H1 (cell line): Measurements from ENCODE around the gene C2CD2L. TPM values are rescaled to one million over a fixed set of nuclear protein-coding genes. Genes with fewer than 3 reads are reported as not detected.

Experiments
- CTCF ChIA-PET: fragments of 300-600 bp; sonication (Branson Sonifier 250); formaldehyde crosslinking; loops from one replicate; lab custom pipeline; 2021; ENCODE audit not compliant: partially characterized antibody; lab: Charles Lee
- POLR2A ChIA-PET: fragments of 300-600 bp; sonication (Branson Sonifier 250); formaldehyde crosslinking; loops from one replicate; lab custom pipeline; 2021; ENCODE audit warnings: inconsistent platforms; ENCODE audit not compliant: partially characterized antibody; lab: Charles Lee
- DNase-seq, 2 experiments: peaks; one replicate each; pipeline versions ENCODE4 v3.0.0 to v3.0.0-alpha.2; 2010 to 2022; ENCODE audit warnings: low spot score in 2 of 2, low read depth in 1 of 2, mixed read lengths in 1 of 2
- FAIRE-seq: peaks from 2 replicates; lab custom pipeline; 2011; peaks lifted over from hg19 to GRCh38; lab: Jason Lieb, UNC
- H2AFZ ChIP-seq: 2 replicates; pipeline ENCODE4 v1.8.1; 2012; ENCODE audit warnings: low read length, inconsistent platforms
- H2AK5ac ChIP-seq: 2 replicates; pipeline ENCODE4 v1.6.1; 2013; ENCODE audit warnings: low read depth, low read length
- H2BK120ac ChIP-seq: replicated peaks from 2 replicates; pipeline ENCODE3; 2013; ENCODE audit warnings: low read depth, low read length, inconsistent platforms
- H2BK12ac ChIP-seq: 2 replicates; pipeline ENCODE4 v1.6.1; 2013; ENCODE audit warnings: low read depth, low read length
- H2BK15ac ChIP-seq: 2 replicates; pipeline ENCODE4 v1.6.1; 2013; ENCODE audit warnings: low read length
- H2BK20ac ChIP-seq: 2 replicates; pipeline ENCODE4 v1.6.1; 2013; ENCODE audit warnings: low read length
- H2BK5ac ChIP-seq: 2 replicates; pipeline ENCODE4 v1.6.1; 2013; ENCODE audit warnings: low read depth, low read length
- H3K14ac ChIP-seq: 2 replicates; pipeline ENCODE4 v1.6.1; 2013; ENCODE audit warnings: inconsistent platforms; ENCODE audit not compliant: insufficient read length
- H3K18ac ChIP-seq: 2 replicates; pipeline ENCODE4 v1.6.1; 2013; ENCODE audit warnings: low read length; ENCODE audit errors: extremely low read depth
- H3K23ac ChIP-seq: 2 replicates; pipeline ENCODE4 v1.6.1; 2013; ENCODE audit warnings: inconsistent platforms; ENCODE audit not compliant: insufficient read length
- H3K23me2 ChIP-seq: 2 replicates; pipeline ENCODE4 v1.6.1; 2013; ENCODE audit warnings: low read depth, low read length
- H3K27ac ChIP-seq: 2 replicates; pipeline ENCODE4 v1.6.1; 2011; ENCODE audit warnings: low read depth, low read length, inconsistent platforms
- H3K27me3 ChIP-seq, 4 experiments: replicated peaks in 1 of 4; 1 replicate in 1 of 4; 2 replicates in 3 of 4; pipeline versions ENCODE4 v1.6.1 to v1.8.1; 2011 to 2013; ENCODE audit warnings: low read length in 3 of 4, mild to moderate bottlenecking in 3 of 4, inconsistent platforms in 2 of 4, mixed read lengths in 2 of 4, moderate library complexity in 1 of 4; ENCODE audit not compliant: control insufficient read depth in 3 of 4, insufficient read depth in 3 of 4; ENCODE audit errors: extremely low read depth in 1 of 4
- H3K36me3 ChIP-seq, 4 experiments: 2 replicates each; pipeline versions ENCODE4 v1.6.1 to v1.8.1; 2011 to 2013; ENCODE audit warnings: mild to moderate bottlenecking in 4 of 4, low read length in 3 of 4, moderate library complexity in 2 of 4, control low read depth in 1 of 4, inconsistent platforms in 1 of 4; ENCODE audit not compliant: insufficient read depth in 4 of 4, control insufficient read depth in 2 of 4
- H3K4ac ChIP-seq: replicated peaks from 2 replicates; pipeline ENCODE3; 2013; ENCODE audit warnings: low read length, low read depth, mixed read lengths, inconsistent platforms; ENCODE audit not compliant: insufficient read length
- H3K4me1 ChIP-seq, 4 experiments: replicated peaks in 1 of 4; 1 replicate in 1 of 4; 2 replicates in 3 of 4; pipeline versions ENCODE4 v1.6.1 to v1.8.1; 2011 to 2013; ENCODE audit warnings: low read length in 3 of 4, inconsistent platforms in 2 of 4, mixed read lengths in 1 of 4; ENCODE audit not compliant: insufficient read depth in 4 of 4, control insufficient read depth in 3 of 4
- H3K4me2 ChIP-seq, 2 experiments: 2 replicates each; pipeline versions ENCODE4 v1.6.1 to v1.8.1; 2011 to 2013; ENCODE audit warnings: low read depth in 2 of 2, low read length in 2 of 2, control low read depth in 1 of 2, inconsistent platforms in 1 of 2, mild to moderate bottlenecking in 1 of 2; ENCODE audit not compliant: insufficient read depth in 1 of 2
- H3K4me3 ChIP-seq, 4 experiments: fragments of 200-600, 300-600 bp in 1 of 4; sonication (generic), shearing (Covaris generic), sonication (Bioruptor Twin) in 1 of 4; 2 replicates each; pipeline versions ENCODE4 v1.5.1 to v1.8.1; 2011 to 2016; ENCODE audit warnings: low read length in 4 of 4, low read depth in 3 of 4, control low read depth in 2 of 4, inconsistent platforms in 2 of 4, mild to moderate bottlenecking in 2 of 4, mixed read lengths in 1 of 4, moderate library complexity in 1 of 4; ENCODE audit not compliant: insufficient read depth in 2 of 4; ENCODE audit errors: extremely low read depth in 1 of 4
- H3K56ac ChIP-seq: replicated peaks from 2 replicates; pipeline ENCODE3; 2013; ENCODE audit warnings: low read depth, mild to moderate bottlenecking, mixed read lengths, low read length, inconsistent platforms; ENCODE audit not compliant: insufficient read length
- H3K79me1 ChIP-seq: 2 replicates; pipeline ENCODE4 v1.6.1; 2013; ENCODE audit warnings: low read depth, low read length, control low read depth
- H3K79me2 ChIP-seq, 2 experiments: 2 replicates each; pipeline versions ENCODE4 v1.6.1 to v1.8.1; 2012 to 2013; ENCODE audit warnings: low read length in 2 of 2, mild to moderate bottlenecking in 2 of 2, inconsistent platforms in 1 of 2; ENCODE audit not compliant: insufficient read depth in 2 of 2, control insufficient read depth in 1 of 2
- H3K9ac ChIP-seq, 4 experiments: replicated peaks in 1 of 4; 1 replicate in 1 of 4; 2 replicates in 3 of 4; pipeline versions ENCODE4 v1.6.1 to v1.8.1; 2011 to 2013; ENCODE audit warnings: low read depth in 3 of 4, low read length in 3 of 4, control low read depth in 2 of 4, mild to moderate bottlenecking in 2 of 4, moderate library complexity in 2 of 4, inconsistent platforms in 1 of 4; ENCODE audit errors: extremely low read depth in 1 of 4
- H3K9me3 ChIP-seq, 2 experiments: 2 replicates each; pipeline versions ENCODE4 v1.6.1 to v1.8.1; 2012 to 2013; ENCODE audit warnings: mild to moderate bottlenecking in 2 of 2, moderate library complexity in 2 of 2, control low read depth in 1 of 2, inconsistent platforms in 1 of 2, low read depth in 1 of 2, low read length in 1 of 2, mixed read lengths in 1 of 2; ENCODE audit not compliant: insufficient read depth in 2 of 2
- H4K20me1 ChIP-seq, 2 experiments: replicated peaks in 1 of 2; 2 replicates each; pipeline versions ENCODE3 to v1.8.1; 2011 to 2013; ENCODE audit warnings: inconsistent platforms in 2 of 2, low read length in 2 of 2, mild to moderate bottlenecking in 1 of 2; ENCODE audit not compliant: insufficient read depth in 2 of 2, control insufficient read depth in 1 of 2
- H4K5ac ChIP-seq: 2 replicates; pipeline ENCODE4 v1.6.1; 2013; ENCODE audit warnings: low read length, low read depth, mixed read lengths, inconsistent platforms; ENCODE audit not compliant: insufficient read length
- H4K8ac ChIP-seq: 2 replicates; pipeline ENCODE4 v1.8.0; 2013; ENCODE audit warnings: mild to moderate bottlenecking, moderate library complexity, low read length, inconsistent platforms; ENCODE audit not compliant: insufficient read depth; ENCODE audit errors: extremely low read depth
- H4K91ac ChIP-seq: replicated peaks from 2 replicates; pipeline ENCODE3; 2013; ENCODE audit warnings: low read length, mixed read lengths, inconsistent platforms; ENCODE audit not compliant: insufficient read length
- HDAC2 ChIP-seq, 2 experiments: fragments of 300-600 bp in 1 of 2; sonication (generic) in 1 of 2; IDR thresholded peaks; 2 replicates each; pipeline ENCODE4 v1.6.1; 2011 to 2012; ENCODE audit warnings: low read depth in 2 of 2, low read length in 2 of 2, mild to moderate bottlenecking in 2 of 2, moderate library complexity in 2 of 2, borderline replicate concordance in 1 of 2, inconsistent platforms in 1 of 2
- MAX ChIP-seq: IDR thresholded peaks from 2 replicates; pipeline ENCODE4 v1.6.1; 2012; ENCODE audit warnings: inconsistent platforms
- PHF8 ChIP-seq: fragments of 200-600 bp; sonication (generic); conservative IDR thresholded peaks from 2 replicates; pipeline ENCODE4 v1.7.1; 2012; ENCODE audit warnings: low read depth, mild to moderate bottlenecking, inconsistent platforms, low read length, moderate library complexity
- POLR2A ChIP-seq, 2 experiments: IDR thresholded peaks; 1 replicate in 1 of 2; 2 replicates in 1 of 2; pipeline ENCODE4 v1.6.1; 2011; ENCODE audit warnings: low read depth in 2 of 2, low read length in 2 of 2, mild to moderate bottlenecking in 2 of 2; ENCODE audit errors: control extremely low read depth in 1 of 2
- POLR2AphosphoS5 ChIP-seq: IDR thresholded peaks from 2 replicates; pipeline ENCODE4 v1.6.1; 2011; ENCODE audit warnings: low read depth, low read length
- SIN3A ChIP-seq, 2 experiments: IDR thresholded peaks in 1 of 2; conservative IDR thresholded peaks in 1 of 2; 2 replicates each; pipeline ENCODE4 v1.6.1; 2011 to 2012; ENCODE audit warnings: low read length in 2 of 2, improper control_type of control experiment in 1 of 2, low read depth in 1 of 2, mild to moderate bottlenecking in 1 of 2
- WGBS, 2 experiments: shearing (Covaris generic) in 1 of 2; methylation state at CpG; one replicate each; pipeline versions ENCODE4 v1.1.6 to v1.1.7; 2013 to 2015; ENCODE audit warnings: low lambda C conversion rate in 2 of 2, mixed read lengths in 2 of 2, inconsistent platforms in 1 of 2, low coverage in 1 of 2, missing lambda C conversion rate in 1 of 2; ENCODE audit not compliant: insufficient replicate concordance in 2 of 2, insufficient coverage in 1 of 2, insufficient read length in 1 of 2; ENCODE audit errors: extremely low coverage in 1 of 2, missing lambda C conversion rate in 1 of 2; 5-methylcytosine and 5-hydroxymethylcytosine counted together
- polyA plus RNA-seq, 7 experiments: library from polyadenylated mRNA; depleted of rRNA in 3 of 7; stranded (reverse) in 5 of 7; unstranded in 2 of 7; fragments of >200 nt in 5 of 7; fragments of 200-250 nt in 2 of 7; gene quantifications; 1 replicate in 5 of 7; 2 replicates in 1 of 7; 4 replicates in 1 of 7; pipeline versions ENCODE4 v1.2.1 to v1.2.3, GENCODE V29; 2011 to 2013; ENCODE audit warnings: missing spikeins in 2 of 7, mixed read lengths in 2 of 7
- total RNA-seq: library from RNA; stranded (reverse); fragmentation: NEBNext Ultra II Directional; extraction: Animal tissue kit (Norgen Biotek cat#: 25700); gene quantifications from 2 replicates; pipeline ENCODE4 v1.2.1, GENCODE V29; 2021

The C2CD2L gene
- total and polyA plus RNA-seq, 2 of the 8 experiments (the other 6 are each of a cell fraction or from before 2014, with no cell fraction given) = 2.5 to 4.0 TPM

GRCh38 chr11:119121811-119122124 lies 14.6 kb downstream of the C2CD2L start:
- no peak for DNase-seq
- Histone ChIP-seq H4K91ac (no peak overlapping the region), H3K14ac (no peak overlapping the region), H3K4me1 (peaks cover 0 to 10% (median 6%) of the 10 kb centered on the region in 4 experiments; a peak in 5 of 7 replicates), H2BK15ac (no peak overlapping the region), H2BK5ac (peak overlapping the region; percentile 79), H3K79me1 (peaks cover 7% of the 10 kb centered on the region; the same call in 1 of the 2 replicates), H3K36me3 (peaks cover 0 to 7% (median 4%) of the 10 kb centered on the region in 4 experiments; a peak in 3 of 8 replicates), H3K18ac (no peak overlapping the region), H3K56ac (peak overlapping the region; percentile 36), H4K8ac (no peak overlapping the region), H3K9me3 (no peaks in the 10 kb centered on the region), H4K20me1 (peaks cover 0 to 8% of the 10 kb centered on the region in 2 experiments), H3K79me2 (peaks cover 7 to 26% of the 10 kb centered on the region in 2 experiments), H3K23ac (no peak overlapping the region), H4K5ac (no peak overlapping the region)
- no peak for FAIRE-seq
- TF ChIP-seq MAX (no peak), POLR2A (IDR thresholded peaks at IDR 0.05; ENCODE audit: control extremely low read depth in 1 of 2, low read depth in 2 of 2, low read length in 2 of 2) (peak in 1 of 2 experiments; percentile 6; a peak in 1 of 3 replicates), HDAC2 (IDR thresholded peaks at IDR 0.05; ENCODE audit: borderline replicate concordance in 1 of 2, low read depth in 2 of 2, low read length in 2 of 2) (0 out of 4 replicates have a peak, but pooled peaks of 1 of the 2 experiments have one; percentile 41), POLR2AphosphoS5 (no peak), PHF8 (peak; percentile 9; the same call in 1 of the 2 replicates), SIN3A (conservative IDR thresholded peaks at IDR 0.05 in 1 of 2, IDR thresholded peaks at IDR 0.05 in 1 of 2; ENCODE audit: low read depth in 1 of 2, low read length in 2 of 2) (peak in 1 of 2 experiments; percentile 18; a peak in 1 of 4 replicates)
- TF ChIP-seq, all 59 proteins: peak for 4
- CTCF ChIA-PET = interaction anchor here (1.3 to 4.9 kb wide), 5 partner anchors 12 to 74 kb away, joined by 3 to 26 read pairs (median 6); partner anchors contain the start of genes C2CD2L and HMBS
- H2BK12ac ChIP-seq = 0 out of 2 replicates have a peak overlapping the region, but pooled peaks have one; percentile 3
- H3K4ac ChIP-seq = no peak overlapping the region
- H2AFZ ChIP-seq = peak overlapping the region; percentile 59; the same call in 1 of the 2 replicates
- no peak overlapping the region for H2BK120ac ChIP-seq
- no peak overlapping the region for H2BK20ac ChIP-seq
- peak overlapping the region; percentile 63 to 97 (median 93) for H3K4me3 ChIP-seq
- H3K27me3 ChIP-seq = no peaks in the 10 kb centered on the region
- peak overlapping the region; percentile 68 for H3K27ac ChIP-seq
- 3% methylated on average over 20 of the region's 20 CpGs; no CpG with 5 or more reads in 1 of the 2 experiments for WGBS, 2 experiments
- no peak overlapping the region for H2AK5ac ChIP-seq
- peaks cover 5% of the 10 kb centered on the region; the same call in 1 of the 2 replicates for H3K23me2 ChIP-seq
- peak overlapping the region; percentile 62 to 86 (median 77) for H3K9ac ChIP-seq
- peak overlapping the region; percentile 74 to 81 for H3K4me2 ChIP-seq
- POLR2A ChIA-PET = interaction anchor here (0.7 to 4.9 kb wide), 15 partner anchors 8 to 85 kb away, joined by 3 to 42 read pairs (median 4); partner anchors contain the start of genes ABCG4, C2CD2L, CBL and HMBS
